ENCODE data around the gene SETDB2.

The SETDB2 gene

GRCh38 chr13:49536144-49536873 lies 92.2 kb downstream of the SETDB2 start:
- no peak for DNase-seq (ENCODE audit: low read depth)

GRCh38 chr13:49538404-49538803 lies 94.3 kb downstream of the SETDB2 start:
- no peak for DNase-seq (ENCODE audit: low read depth)

- DNase-seq (ENCODE audit: low read depth), result no peak
Observed at GRCh38 chr13:49539313-49539712, 95.2 kb downstream of the SETDB2 start.

GRCh38 chr13:49539746-49540145 lies 95.7 kb downstream of the SETDB2 start:
- DNase-seq (ENCODE audit: low read depth), result no peak

- peak; percentile 7 for DNase-seq (ENCODE audit: low read depth)
Observed at GRCh38 chr13:49540552-49540951, 96.5 kb downstream of the SETDB2 start.

- DNase-seq (ENCODE audit: low read depth), result no peak
Observed at GRCh38 chr13:49543656-49544055, 99.6 kb downstream of the SETDB2 start.
